SK-N-DZ (cell line): Measurements from ENCODE around the gene OBSCN.

Experiments
- DNase-seq: peaks from one replicate; pipeline ENCODE4 v3.0.0-alpha.2; 2015; ENCODE audit warnings: low spot score

OBSCN gene

DNA sequence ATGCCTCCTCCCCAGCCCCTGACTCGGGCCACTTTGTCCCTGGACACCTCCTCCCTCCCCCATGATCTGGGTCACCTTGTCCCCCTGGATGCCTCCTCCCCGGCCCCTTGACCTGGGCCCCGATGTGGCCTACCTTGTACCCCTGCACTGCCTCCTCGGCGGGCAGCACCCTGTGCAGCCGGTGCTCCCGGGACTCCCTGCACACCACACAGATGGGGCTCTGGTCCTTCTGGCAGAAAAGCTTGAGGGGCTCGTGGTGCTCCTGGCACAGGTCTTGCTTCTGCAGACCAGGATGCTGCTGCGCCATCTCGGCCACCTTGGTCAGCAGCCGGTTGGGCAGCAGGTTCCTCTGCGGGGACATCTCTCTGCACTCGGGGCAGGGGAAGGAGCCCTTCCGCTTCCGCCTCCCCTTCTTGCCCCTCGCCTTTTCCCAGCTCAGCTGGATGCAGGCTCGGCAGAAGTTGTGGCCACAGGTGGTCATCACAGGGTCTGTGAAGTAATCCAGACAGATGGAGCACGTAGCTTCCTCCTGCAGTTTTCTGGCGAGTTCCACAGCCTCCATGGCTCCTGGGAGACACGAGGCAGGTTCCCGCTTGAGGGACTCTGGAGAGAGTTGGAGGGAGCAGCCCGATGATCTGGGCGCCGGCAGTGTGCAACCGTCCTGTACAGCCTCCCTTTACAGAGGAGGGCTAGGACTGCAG lies 206.8 kb downstream of the OBSCN start:
- DNase-seq = no peak

DNA sequence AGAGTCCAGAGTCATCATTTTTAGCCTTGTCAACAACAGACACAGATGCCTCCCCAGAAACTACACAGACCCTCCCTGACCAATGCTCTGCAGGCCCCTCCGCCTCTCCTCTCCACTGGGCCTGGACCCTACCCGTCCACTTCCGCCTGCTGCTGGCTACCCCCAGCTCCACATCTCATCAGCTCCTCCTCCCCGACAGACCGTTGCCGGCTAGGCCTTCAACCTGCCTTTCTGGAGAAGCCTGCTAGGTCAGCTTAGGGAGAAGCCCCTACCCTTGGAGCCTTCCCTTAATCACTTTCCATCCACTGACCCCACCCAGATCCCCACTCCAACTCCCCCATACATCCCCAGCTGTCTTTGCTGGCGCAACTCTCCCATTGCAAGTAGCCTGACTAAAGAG lies 207.4 kb downstream of the OBSCN start:
- DNase-seq = no peak

DNA sequence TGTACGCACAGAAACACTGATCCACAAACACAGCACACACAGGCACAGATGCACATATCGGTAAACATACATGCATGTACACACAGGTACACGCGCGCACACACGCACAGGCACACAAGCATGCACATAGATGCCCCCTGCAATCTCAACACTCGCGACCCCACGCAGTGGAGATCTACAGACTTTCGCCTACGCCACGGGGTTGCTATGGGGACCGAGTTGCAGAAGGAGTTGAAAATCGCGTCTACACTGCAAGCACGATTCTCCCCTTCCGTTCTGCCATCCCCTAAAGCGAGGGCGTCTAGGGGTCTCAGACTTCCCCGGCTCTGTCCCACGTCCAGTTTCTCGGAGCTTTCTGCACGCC lies 208.0 kb downstream of the OBSCN start:
- DNase-seq = no peak

DNA sequence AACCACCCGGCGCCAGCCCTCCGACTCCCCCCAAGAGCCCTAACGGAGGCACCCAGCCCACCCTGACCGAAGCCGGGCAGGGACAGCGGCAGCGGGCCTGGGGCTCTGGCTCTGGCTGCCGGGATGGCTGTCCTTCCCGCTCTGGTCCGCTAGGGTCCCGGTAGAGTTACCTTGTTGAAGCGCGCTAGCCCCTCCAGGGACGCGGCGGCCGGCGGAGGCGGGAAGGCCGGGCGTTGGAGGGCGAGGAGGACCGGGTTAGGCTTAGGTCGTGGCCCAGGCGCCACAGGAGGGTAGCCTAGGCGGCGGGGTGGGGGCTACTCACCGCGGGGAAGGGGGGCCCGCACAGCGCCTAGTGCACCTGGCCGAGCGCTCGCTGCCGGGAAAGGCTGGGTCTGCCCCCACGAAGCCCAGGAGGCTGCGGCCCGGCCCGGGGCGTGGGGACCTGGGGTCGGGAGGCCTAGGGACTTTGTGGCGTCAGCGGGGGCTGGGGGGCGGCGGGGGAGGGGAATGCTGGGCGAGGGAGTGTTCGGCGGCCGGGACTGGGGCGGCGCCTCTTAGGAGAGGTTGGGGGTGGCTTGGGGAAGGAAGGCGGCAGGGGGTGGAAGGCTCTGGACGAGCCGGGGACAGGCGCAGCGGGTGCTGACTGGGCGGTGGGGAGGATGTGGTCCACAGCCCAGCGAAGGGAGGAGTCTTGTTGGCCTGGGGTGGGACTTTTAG lies 208.5 kb downstream of the OBSCN start, which contains the start of gene TRIM17:
TRIM17 (minus strand) TSS at position 645 of the 717 bp plus-strand sequence. CDS start 1,789 bp downstream, outside the sequence.
- DNase-seq = no peak

DNA sequence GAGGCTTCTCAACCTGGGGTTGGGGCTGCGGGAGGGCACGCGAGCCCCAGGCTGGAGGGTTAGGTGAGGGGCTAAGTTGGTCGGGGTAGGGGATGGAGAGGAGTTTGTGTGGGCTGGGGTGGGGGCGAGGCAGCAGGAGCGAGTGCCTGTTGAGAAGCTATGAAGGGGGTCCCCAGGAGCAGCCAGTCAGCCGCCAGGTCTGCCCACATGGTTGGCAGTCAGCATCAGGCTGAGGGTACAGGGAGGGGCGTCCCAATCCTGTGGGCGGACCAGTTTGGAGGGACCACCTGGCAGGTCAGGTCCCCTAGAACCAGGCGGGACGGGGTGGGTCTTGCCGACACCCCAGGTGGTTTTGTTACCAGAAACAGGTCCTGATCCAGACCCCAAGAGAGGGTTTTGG lies 209.2 kb downstream of the OBSCN start:
- DNase-seq = no peak

DNA sequence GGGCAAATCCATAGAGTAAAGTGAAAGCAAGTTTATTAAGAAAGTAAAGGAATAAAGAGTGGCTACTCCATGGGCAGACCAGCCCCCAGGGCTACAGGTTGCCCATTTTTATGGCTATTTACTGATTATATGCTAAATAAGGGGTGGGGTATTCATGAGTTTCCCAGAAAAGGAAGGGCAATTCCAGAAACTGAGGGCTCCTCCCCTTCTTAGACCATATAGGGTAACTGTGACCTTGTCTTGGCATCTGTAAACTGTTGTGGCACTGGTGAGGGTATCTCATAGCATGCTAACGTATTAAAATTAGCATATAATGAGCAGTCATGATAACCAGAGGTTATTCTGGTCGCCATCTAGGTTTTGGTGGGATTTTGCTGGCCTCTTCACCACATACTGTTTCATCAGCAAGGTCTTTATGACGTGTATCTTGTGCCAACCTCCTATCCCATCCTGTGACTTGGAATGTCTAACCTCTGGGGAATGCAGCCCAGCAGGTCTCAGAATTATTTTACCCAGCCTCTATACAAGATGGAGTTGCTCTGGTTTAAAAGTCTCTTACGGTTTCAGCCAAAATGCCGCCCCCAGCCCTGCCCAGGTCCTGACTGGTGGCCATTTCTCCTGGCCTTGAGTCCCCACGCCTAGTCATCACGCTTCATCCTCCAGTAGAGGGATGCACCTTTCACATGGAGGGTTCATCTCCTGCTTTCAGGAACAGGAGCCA lies 209.8 kb downstream of the OBSCN start:
- DNase-seq = no peak

DNA sequence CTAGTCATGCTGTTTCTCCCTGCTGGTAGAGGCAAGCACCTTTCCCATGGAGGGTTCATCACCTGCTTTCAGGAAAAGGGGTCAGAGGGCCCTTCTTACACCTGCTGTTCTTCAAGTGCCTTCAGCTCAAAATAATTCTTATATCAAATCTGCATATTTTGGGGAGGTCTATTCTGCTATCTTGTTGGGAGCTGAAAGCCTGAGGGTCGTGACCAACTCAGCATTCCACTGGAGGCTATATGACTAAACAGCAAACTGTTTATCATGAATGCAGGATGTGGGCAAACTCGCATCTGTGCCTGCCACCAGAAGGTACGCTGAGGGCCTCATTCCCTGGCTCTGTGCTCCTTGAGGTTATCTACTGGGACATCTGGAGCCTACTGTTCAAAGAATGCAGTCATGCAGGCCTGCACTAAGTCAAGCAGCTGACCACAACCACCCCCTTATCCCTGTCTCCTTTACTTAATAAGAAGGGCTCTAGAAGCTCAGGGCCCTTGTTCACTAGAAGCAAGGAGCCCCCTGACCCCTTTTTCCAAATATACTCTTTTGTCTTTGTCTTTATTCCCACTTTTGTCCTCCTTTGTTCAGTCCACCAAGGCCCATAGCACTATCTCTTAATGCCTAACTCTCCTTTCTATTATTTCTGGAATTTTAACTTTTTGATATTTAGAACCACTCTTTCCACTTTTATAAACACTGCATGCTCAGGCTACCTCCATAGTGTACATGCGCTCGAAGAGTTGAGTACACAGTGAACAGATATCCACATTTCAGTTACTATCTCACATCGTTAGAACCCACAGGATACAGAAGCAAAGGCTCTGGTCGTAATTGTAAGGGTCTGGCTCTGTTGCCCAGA lies 213.4 kb downstream of the OBSCN start:
- no peak for DNase-seq

DNA sequence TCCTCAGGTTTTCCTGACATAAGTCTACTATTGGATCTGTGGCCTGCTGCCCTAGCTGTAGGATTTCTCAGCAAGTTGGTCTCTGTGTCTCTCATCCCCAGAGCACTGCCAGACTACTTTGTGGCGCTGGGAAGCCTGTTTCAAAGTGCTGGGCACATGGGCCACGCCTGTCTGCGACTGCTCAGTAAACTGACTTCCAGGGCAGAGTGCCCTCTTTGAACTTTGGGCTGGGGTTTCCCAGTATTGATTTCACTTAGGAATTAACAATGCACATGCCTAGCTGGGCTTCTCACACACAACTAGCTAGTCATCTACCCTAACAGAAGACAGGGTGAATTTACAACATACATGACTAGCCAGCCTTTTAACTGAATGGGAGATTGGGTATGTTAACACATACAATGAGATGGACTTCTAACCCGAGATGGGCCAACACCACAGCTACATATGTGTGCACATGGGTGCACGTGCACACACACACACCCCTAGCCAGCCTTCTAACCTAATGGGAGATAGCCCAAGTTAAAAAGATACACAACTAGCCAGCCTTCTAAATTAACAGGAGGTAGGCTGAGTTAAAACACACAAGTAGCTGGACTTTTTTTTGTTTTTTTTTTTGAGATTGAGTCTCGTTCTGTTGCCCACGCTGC lies 215.7 kb downstream of the OBSCN start:
- DNase-seq = no peak

DNA sequence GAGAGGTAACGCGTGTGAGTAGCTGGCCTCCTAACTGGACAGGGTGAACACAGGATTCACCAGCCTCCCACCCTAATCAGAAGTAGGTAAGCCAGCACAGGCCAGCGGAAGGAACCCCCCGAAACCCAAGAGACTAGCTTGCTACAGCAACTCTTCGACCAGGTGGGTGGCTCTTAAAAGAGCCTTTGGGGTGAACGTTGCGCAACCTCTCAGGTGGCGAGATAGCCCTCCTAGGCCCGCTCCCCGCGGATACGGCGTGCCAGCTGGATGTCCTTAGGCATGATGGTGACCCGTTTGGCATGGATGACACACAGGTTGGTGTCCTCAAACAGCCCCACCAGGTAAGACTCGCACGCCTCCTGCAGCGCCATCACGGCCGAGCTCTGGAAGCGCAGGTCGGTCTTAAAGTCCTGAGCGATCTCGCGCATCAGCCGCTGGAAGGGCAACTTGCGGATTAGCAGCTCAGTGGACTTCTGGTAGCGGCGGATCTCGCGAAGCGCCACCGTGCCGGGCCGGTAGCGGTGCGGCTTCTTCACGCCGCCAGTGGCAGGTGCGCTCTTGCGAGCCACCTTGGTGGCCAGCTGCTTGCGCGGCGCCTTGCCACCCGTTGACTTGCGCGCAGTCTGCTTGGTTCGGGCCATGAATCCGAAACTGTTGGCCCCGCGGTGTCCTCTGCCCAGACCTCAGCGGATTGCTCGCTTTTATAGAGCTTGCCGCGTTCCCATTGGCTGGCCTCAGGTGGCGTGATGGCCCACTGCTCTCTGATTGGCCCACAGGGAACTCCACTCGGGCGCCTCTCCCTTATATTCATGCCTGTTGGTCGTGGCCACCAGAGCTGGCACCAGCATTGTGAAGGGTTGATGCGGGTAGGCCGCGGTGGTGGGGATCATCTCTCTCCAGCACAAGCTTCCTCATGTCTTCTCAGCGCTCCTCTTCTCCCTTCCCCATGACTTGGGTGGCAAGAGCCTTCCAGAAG lies 217.1 kb downstream of the OBSCN start:
- no peak for DNase-seq

DNA sequence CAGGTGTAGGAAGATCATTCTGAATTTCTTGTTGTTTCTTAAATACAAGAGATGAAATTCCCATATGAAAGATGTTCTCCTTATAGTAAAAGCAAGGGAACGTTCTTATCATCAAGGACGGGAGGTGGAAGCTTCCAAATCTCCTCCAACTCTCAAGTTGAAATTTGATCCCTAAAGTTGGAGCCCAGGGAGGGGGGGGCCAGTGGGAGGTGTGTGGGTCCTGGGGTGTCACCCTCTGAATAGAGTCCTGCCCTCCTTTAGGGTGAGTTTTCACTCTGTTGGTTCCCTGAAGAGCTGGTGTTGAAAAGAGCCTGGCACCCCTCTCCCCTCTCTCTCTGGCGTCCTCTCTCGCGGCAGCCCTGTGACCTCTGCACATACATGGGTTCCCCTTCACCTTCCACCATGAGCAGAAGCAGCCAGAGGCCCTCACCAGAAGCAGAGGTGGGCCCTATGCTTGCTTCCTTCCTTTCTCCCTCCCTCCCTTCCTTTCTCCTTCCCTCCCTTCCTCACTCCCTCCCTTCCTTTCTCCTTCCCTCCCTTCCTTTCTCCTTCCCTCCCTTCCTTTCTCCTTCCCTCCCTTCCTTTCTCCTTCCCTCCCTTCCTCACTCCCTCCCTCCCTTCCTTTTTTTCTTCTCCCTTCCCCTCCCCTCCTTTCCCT lies 218.8 kb downstream of the OBSCN start:
- no peak for DNase-seq

DNA sequence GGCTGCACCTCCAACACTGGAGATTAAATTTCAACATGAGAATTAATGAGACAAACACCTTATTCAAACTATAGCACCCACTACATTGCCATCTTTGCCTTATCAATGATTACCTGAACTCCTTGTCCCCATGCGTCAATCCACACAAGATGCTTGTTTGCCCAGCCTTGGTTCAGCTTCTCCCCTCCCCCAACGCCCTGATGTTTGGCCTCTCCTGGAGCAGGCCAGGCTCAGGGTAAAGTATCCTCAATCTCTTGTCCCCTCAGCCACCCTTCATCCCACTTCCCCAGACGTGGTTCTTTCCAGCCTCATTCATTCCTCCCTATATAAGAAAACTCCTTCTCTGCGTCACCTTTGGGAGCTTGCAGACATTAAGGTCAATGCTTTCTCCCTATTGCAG lies 220.6 kb downstream of the OBSCN start:
- DNase-seq = no peak
